Testis (tissue), 2 donors: ENCODE measurements around the gene TCIRG1.

Source experiments
- CTCF ChIP-seq, 3 experiments: fragments of 450-650 bp in 2 of 3; fragments of 200-600 bp in 1 of 3; sonication (generic) in 1 of 3; IDR thresholded peaks; one replicate each; pipeline ENCODE4 v1.5.1; 2016 to 2019; ENCODE audit warnings: antibody characterized with exemption in 3 of 3, mild to moderate bottlenecking in 2 of 3, moderate library complexity in 1 of 3
- POLR2A ChIP-seq: fragments of 450-650 bp; IDR thresholded peaks from one replicate; pipeline ENCODE4 v1.6.1; 2017; ENCODE audit warnings: antibody characterized with exemption, mild to moderate bottlenecking, moderate library complexity

- no peak for TF ChIP-seq CTCF (IDR thresholded peaks at IDR 0.05)
- no peak for TF ChIP-seq POLR2A
These were observed 2.9 kb downstream of the TCIRG1 start for GRCh38 chr11:68041617-68042218.
